ENCODE results near the gene SPRN.
"Not testable (repeated sequence)": the region's sequence is repeated elsewhere in the genome, so short reads cannot be mapped to it uniquely, and the experiment has no call there.

Gene SPRN

GRCh38 chr10:133386951-133387350 is 37.5 kb downstream of the SPRN start:
- not testable (repeated sequence) for DNase-seq (ENCODE audit: low spot score)

GRCh38 chr10:133385214-133385613 is 39.2 kb downstream of the SPRN start:
- no peak for DNase-seq (ENCODE audit: low spot score)

GRCh38 chr10:133384071-133384470 is 40.4 kb downstream of the SPRN start:
- no peak for DNase-seq (ENCODE audit: low spot score)

- no peak for DNase-seq (ENCODE audit: low spot score)
These were observed 40.9 kb downstream of the SPRN start for GRCh38 chr10:133383551-133383950.

DNA sequence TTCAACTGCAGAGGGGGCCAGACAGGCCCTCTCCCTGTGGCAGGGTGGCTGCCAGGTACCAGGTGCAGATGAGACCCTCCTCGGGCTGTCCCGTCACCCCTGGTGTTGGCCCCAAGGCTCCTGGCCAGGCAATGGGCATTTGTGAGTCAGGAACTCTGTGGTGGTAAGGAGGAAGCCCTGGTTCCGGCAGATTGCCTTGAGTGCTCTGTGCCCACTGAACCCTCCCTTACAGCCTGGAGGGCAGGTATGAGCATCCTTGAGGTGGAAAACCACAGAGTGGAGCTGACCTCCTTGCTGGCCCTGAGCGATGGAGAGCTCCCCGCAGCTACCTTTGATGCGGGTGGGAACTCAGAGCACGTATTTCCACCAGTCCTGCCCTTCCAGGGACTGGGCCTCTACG is 43.4 kb downstream of the SPRN start:
- DNase-seq (ENCODE audit: low spot score): no peak

DNA sequence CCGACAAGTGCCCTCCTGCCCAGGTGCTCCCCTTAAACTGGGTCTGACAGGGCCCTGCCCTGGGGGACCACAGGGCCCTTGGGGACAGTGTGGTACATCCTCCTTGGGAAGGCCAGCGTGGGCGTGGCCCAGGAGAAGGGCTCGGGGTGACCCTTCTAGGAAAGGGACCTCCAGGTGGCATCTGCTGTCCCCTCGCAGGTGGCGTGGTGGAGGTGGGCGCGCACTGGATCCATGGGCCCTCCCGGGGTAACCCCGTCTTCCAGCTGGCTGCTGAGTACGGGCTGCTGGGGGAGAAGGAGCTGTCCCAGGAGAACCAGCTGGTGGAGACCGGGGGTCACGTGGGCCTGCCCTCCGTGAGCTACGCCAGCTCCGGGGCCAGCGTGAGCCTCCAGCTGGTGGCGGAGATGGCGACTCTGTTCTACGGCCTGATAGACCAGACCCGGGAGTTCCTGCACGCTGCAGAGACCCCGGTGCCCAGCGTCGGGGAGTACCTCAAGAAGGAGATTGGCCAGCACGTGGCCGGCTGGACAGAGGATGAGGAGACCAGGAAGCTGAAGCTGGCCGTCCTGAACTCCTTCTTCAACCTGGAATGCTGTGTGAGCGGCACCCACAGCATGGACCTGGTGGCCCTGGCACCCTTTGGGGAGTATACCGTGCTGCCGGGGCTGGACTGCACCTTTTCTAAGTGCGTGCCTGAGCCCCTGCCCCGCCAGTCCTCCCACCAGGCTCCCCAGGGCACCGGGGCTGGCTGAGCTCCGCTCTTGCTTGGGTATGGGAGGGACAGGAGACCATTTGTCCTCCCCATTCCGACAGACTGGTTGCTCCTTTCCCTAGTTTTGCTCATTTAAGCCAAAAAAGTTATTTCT is 44.4 kb downstream of the SPRN start:
- peak; percentile 48 for DNase-seq (ENCODE audit: low spot score)

GRCh38 chr10:133379152-133379800 is 45.1 kb downstream of the SPRN start, which contains the start of gene PAOX:
Gene PAOX (plus strand): TSS chr10:133379262. CDS start chr10:133379317, 55 bp downstream.
- peak; percentile 76 for DNase-seq (ENCODE audit: low spot score)

GRCh38 chr10:133378251-133379096 is 46.0 kb downstream of the SPRN start:
- DNase-seq (ENCODE audit: low spot score): peak; percentile 72

DNA sequence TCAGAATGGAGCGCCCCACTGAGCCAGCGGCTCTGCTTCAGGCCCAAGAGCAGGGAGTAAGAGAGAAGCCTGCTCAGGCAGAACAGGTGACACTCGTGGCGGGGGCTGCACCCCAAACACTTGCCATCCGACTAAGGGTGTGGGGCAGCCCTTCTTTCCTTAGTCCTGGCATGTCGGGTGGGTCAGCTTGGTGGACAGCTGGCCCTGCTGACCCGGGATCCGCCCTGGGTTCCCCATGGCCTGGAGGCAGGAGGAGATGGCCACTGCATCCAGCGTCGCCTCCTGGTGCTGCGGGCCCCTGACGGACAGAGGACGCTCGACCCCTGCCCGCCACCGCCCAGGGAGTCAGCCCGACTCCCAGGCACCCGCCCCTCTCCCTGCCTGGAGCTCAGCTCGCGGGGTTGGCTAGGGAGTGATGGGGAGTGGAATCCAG is 46.6 kb downstream of the SPRN start:
- DNase-seq (ENCODE audit: low spot score): no peak

- no peak for DNase-seq (ENCODE audit: low spot score)
These were observed 47.2 kb downstream of the SPRN start for GRCh38 chr10:133377025-133377817.

DNA sequence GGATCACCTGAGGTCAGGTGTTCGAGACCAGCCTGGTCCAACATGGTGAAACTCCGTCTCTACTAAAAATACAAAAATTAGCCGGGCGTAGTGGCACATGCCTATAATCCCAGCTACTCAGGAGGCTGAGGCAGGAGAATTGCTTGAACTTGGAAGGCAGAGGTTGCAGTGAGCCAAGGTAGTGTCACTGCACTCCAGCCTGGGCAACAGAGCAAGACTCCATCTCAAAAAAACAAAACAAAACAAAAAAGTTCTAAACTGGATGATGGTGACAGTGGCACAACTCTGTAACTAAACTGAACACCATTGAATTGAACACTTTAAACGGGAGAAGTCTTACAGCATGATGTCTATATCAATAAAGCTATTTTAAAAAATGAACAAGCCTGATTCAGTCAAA is 48.2 kb downstream of the SPRN start:
- DNase-seq (ENCODE audit: low spot score): not testable (repeated sequence)

DNA sequence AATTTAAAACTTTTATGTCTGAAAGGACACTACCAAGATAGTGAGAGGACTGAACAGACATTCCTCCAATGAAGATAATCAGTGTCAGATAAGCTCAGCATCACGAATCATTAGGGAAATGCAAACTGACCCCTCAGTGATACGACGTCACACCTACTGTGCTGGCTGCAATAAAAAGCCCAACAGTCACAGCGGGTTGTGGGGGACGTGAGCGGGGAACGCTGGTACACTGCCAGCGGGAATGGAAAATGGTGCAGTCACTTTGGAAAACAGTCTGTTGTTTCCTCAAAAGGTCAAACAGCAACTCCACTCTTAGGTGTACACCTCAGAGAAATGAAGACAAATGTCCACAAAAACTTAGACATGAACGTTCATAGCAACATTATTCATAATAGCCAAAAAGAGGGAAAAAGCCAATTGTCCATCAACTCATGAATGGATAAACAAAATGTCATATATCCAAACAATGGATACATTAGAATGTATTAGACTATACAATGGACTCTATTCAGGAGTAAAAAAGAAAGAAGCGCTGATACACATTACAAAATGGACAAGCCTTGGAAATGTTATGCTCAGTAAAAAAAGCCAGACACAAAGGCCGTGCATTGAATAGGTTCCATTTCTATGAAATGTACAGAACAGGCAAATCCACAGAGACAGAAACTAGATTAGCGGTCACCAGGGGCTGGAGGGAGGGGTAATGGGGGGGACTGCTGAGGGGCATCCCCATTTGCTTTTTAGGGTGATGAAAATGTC is 48.9 kb downstream of the SPRN start:
- DNase-seq (ENCODE audit: low spot score): no peak

DNA sequence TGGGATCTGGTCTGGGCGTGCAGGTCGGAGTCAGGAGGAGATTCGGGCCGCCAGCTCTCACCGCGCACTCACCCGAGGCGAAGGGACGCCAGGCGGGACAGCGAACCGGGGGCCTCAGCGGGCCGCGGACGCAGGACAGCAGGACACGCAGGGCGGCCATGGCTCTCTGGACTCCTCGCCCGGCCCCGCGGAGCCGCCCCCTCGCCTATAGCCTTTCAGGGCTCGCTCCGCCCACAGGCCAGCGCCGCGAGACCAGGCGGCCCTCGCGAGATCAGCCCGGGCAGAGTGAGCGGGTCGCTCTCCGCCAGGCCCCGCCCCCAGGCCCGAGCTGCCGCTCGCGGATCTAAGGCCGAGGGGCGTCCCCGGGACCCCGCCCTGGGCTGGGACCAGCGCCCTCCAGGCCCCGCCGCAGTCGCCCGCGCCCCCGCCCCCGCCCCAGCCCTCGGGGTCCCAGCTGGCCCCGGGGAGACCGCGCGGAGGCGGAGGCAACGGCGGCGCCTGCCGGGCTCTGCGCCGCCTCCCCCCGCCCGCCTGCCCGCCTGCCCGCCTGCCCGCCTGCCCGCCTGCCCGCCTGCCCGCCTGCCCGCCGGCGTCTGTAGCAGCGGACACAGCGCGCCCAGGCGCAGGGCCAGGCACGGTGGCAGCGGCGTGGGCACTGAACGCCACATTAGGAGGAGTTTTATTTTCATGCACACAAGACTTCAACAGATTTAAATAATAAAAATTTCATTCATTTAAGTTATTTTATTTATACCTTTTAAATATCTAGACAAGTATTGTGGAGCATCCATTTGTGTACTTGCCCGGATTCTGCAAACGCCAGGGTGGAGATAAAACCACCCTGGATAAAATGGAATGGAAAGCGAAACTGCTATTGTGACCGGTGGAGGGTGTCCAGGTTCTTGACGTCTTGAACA is 51.0 kb downstream of the SPRN start, which contains the start of gene ECHS1:
Gene ECHS1 (minus strand): TSS at position 181 of the 917 bp plus-strand sequence. CDS start 21 bp downstream, at position 160.
- peak; percentile 94 for DNase-seq (ENCODE audit: low spot score)

- DNase-seq (ENCODE audit: low spot score): no peak
These were observed 51.9 kb downstream of the SPRN start for GRCh38 chr10:133372507-133372906.

All from putamen (tissue), 1 donor.